GM19351 (cell line): ENCODE results near the gene PLCH1.

Experiments
- ATAC-seq: cut with Tn5 transposase; IDR thresholded peaks from one replicate; pipeline ENCODE4 v1.9.1; 2021; ENCODE audit warnings: mild to moderate bottlenecking, moderate library complexity; ENCODE audit not compliant: unreplicated experiment

PLCH1 gene

GRCh38 chr3:155701882-155702465, 42.9 kb downstream of the PLCH1 start:
- peak; percentile 81 for ATAC-seq

- ATAC-seq = no peak
Measured at GRCh38 chr3:155697542-155697941, 47.3 kb downstream of the PLCH1 start.

- no peak for ATAC-seq
Measured at GRCh38 chr3:155690921-155691320, 54.0 kb downstream of the PLCH1 start.

GRCh38 chr3:155688481-155688880, 56.4 kb downstream of the PLCH1 start:
- no peak for ATAC-seq

GRCh38 chr3:155683344-155683720, 61.5 kb downstream of the PLCH1 start:
- ATAC-seq = no peak

GRCh38 chr3:155682426-155683343, 62.2 kb downstream of the PLCH1 start:
- ATAC-seq = no peak

GRCh38 chr3:155676252-155676981, 68.5 kb downstream of the PLCH1 start:
- no peak for ATAC-seq

GRCh38 chr3:155675094-155675493, 69.8 kb downstream of the PLCH1 start:
- no peak for ATAC-seq

GRCh38 chr3:155673421-155673820, 71.5 kb downstream of the PLCH1 start:
- no peak for ATAC-seq

- no peak for ATAC-seq
Measured at GRCh38 chr3:155670335-155670734, 74.5 kb downstream of the PLCH1 start.

- ATAC-seq = no peak
Measured at GRCh38 chr3:155667988-155668387, 76.9 kb downstream of the PLCH1 start.

GRCh38 chr3:155664925-155665695, 79.8 kb downstream of the PLCH1 start:
- no peak for ATAC-seq

GRCh38 chr3:155663467-155664212, 81.2 kb downstream of the PLCH1 start:
- no peak for ATAC-seq

- no peak for ATAC-seq
Measured at GRCh38 chr3:155661760-155662159, 83.1 kb downstream of the PLCH1 start.

GRCh38 chr3:155661042-155661441, 83.8 kb downstream of the PLCH1 start:
- no peak for ATAC-seq

- no peak for ATAC-seq
Measured at GRCh38 chr3:155658671-155659261, 86.1 kb downstream of the PLCH1 start.

GRCh38 chr3:155658006-155658405, 86.9 kb downstream of the PLCH1 start:
- no peak for ATAC-seq

GRCh38 chr3:155657161-155657560, 87.7 kb downstream of the PLCH1 start:
- ATAC-seq = no peak

GRCh38 chr3:155656466-155656865, 88.4 kb downstream of the PLCH1 start:
- no peak for ATAC-seq
